H1 (cell line): Measurements from ENCODE around the gene ZMIZ1. TPM values are rescaled to one million over a fixed set of nuclear protein-coding genes. Genes with fewer than 3 reads are reported as not detected.

Experiments
- CBX5 ChIP-seq: fragments of 300-800, 300-1000 bp; sonication (generic); IDR thresholded peaks from 2 replicates; pipeline ENCODE4 v1.7.1; 2016; ENCODE audit warnings: antibody characterized with exemption, low read length, low read depth
- GABPA ChIP-seq: IDR thresholded peaks from 2 replicates; pipeline ENCODE4 v1.6.1; 2011; ENCODE audit warnings: mild to moderate bottlenecking, low read length, moderate library complexity, borderline replicate concordance; ENCODE audit not compliant: insufficient read depth
- GTF2F1 ChIP-seq: IDR thresholded peaks from 2 replicates; pipeline ENCODE4 v1.6.1; 2012; ENCODE audit warnings: low read depth, low read length, improper control_type of control experiment, borderline replicate concordance
- HDAC2 ChIP-seq, 2 experiments: fragments of 300-600 bp in 1 of 2; sonication (generic) in 1 of 2; IDR thresholded peaks; 2 replicates each; pipeline ENCODE4 v1.6.1; 2011 to 2012; ENCODE audit warnings: low read depth in 2 of 2, low read length in 2 of 2, mild to moderate bottlenecking in 2 of 2, moderate library complexity in 2 of 2, borderline replicate concordance in 1 of 2, inconsistent platforms in 1 of 2
- JUND ChIP-seq: IDR thresholded peaks from 2 replicates; pipeline ENCODE4 v1.6.1; 2011; ENCODE audit warnings: mild to moderate bottlenecking, improper control_type of control experiment, low read length
- KDM4A ChIP-seq: IDR thresholded peaks from one replicate; pipeline ENCODE4 v1.7.1; 2012; ENCODE audit warnings: low read depth, mild to moderate bottlenecking, moderate library complexity, low read length, inconsistent platforms; ENCODE audit not compliant: severe bottlenecking
- MAFK ChIP-seq: IDR thresholded peaks from 2 replicates; pipeline ENCODE4 v1.6.1; 2012; ENCODE audit warnings: low read depth, mild to moderate bottlenecking, improper control_type of control experiment, low read length
- NRF1 ChIP-seq: IDR thresholded peaks from 2 replicates; pipeline ENCODE4 v1.6.1; 2011; ENCODE audit warnings: mild to moderate bottlenecking, low read depth, low read length, improper control_type of control experiment
- PHF8 ChIP-seq: fragments of 200-600 bp; sonication (generic); conservative IDR thresholded peaks from 2 replicates; pipeline ENCODE4 v1.7.1; 2012; ENCODE audit warnings: low read depth, mild to moderate bottlenecking, inconsistent platforms, low read length, moderate library complexity
- POLR2AphosphoS5 ChIP-seq: IDR thresholded peaks from 2 replicates; pipeline ENCODE4 v1.6.1; 2011; ENCODE audit warnings: low read depth, low read length
- RAD21 ChIP-seq, 2 experiments: IDR thresholded peaks in 1 of 2; conservative IDR thresholded peaks in 1 of 2; 2 replicates each; pipeline ENCODE4 v1.6.1; 2011; ENCODE audit warnings: low read depth in 2 of 2, low read length in 2 of 2, improper control_type of control experiment in 1 of 2, inconsistent platforms in 1 of 2, mild to moderate bottlenecking in 1 of 2, moderate library complexity in 1 of 2
- RBBP5 ChIP-seq: IDR thresholded peaks from 2 replicates; pipeline ENCODE4 v1.7.1; 2012; ENCODE audit warnings: low read depth, mild to moderate bottlenecking, inconsistent platforms, low read length, moderate library complexity, borderline replicate concordance
- SP2 ChIP-seq: IDR thresholded peaks from 2 replicates; pipeline ENCODE4 v1.6.1; 2012; ENCODE audit warnings: mild to moderate bottlenecking, low read length, inconsistent platforms
- SRF ChIP-seq: IDR thresholded peaks from 2 replicates; pipeline ENCODE4 v1.6.1; 2011; ENCODE audit warnings: mild to moderate bottlenecking, low read depth, low read length, moderate library complexity
- TCF12 ChIP-seq: IDR thresholded peaks from 2 replicates; pipeline ENCODE4 v1.6.1; 2011; ENCODE audit warnings: low read depth, mild to moderate bottlenecking, low read length
- YY1 ChIP-seq: IDR thresholded peaks from 2 replicates; pipeline ENCODE4 v1.6.1; 2011; ENCODE audit warnings: low read depth, mild to moderate bottlenecking, low read length
- polyA plus RNA-seq, 7 experiments: library from polyadenylated mRNA; depleted of rRNA in 3 of 7; stranded (reverse) in 5 of 7; unstranded in 2 of 7; fragments of >200 nt in 5 of 7; fragments of 200-250 nt in 2 of 7; gene quantifications; 1 replicate in 5 of 7; 2 replicates in 1 of 7; 4 replicates in 1 of 7; pipeline versions ENCODE4 v1.2.1 to v1.2.3, GENCODE V29; 2011 to 2013; ENCODE audit warnings: missing spikeins in 2 of 7, mixed read lengths in 2 of 7
- total RNA-seq: library from RNA; stranded (reverse); fragmentation: NEBNext Ultra II Directional; extraction: Animal tissue kit (Norgen Biotek cat#: 25700); gene quantifications from 2 replicates; pipeline ENCODE4 v1.2.1, GENCODE V29; 2021
- TF ChIP-seq, protein P1 (sequence below), 3 experiments: IDR thresholded peaks; 1 replicate in 2 of 3; 2 replicates in 1 of 3; pipeline versions ENCODE4 v1.5.1 to v1.6.1; 2011; ENCODE audit warnings: low read length in 3 of 3, mild to moderate bottlenecking in 3 of 3, inconsistent platforms in 2 of 3, low read depth in 1 of 3, moderate library complexity in 1 of 3; ENCODE audit not compliant: insufficient read depth in 1 of 3; ENCODE audit errors: control extremely low read depth in 1 of 3
- TF ChIP-seq, protein P2 (sequence below): IDR thresholded peaks from 2 replicates; pipeline ENCODE4 v1.6.1; 2012; ENCODE audit warnings: low read length, inconsistent platforms

Gene ZMIZ1
- total and polyA plus RNA-seq, 2 of the 8 experiments (the other 6 are each of a cell fraction or from before 2014, with no cell fraction given), result 8.1 to 28.0 TPM

DNA sequence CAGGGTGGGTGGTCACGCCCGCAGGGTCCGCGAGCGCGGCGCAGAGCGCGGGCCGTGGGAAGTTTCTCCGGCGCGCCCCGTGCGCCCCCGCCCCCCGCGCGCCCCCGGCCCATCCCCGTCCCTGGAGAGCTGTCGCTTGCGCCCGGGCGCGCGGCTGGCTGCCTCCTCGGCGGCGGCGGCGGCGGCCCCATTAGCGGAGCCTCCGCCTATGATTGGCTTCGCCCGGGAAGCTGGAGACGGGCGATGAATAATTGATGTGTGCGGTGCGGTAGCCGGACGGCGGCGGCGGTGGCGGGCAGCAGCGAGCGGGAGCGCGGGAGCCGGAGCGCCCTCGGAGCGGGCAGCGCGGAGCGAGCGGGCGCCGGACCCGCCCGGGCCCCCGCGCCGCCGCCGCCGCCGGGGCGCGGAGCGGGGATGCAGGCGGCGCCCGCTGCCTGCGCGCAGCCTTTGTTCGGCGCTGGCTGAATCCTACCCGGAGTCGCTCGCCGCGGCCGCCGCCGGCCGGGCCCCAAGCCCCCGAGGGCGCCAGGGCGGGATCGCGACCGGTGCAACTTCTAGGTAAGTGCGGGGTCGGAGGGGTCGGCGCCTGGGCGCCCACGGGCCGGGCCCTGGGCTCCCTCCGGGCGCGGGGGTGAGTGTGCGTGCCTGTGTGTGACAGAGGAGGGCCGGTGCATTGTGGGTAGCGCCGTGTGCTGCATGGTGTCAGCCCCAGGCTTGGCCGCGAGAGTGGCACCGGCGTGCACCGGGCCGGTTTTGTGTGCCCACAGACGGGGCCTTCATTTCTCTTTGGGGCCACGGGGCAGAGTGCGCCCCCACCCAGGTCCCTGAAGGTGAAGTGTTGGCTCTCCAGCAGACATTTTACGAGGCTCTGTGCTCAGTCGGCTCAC lies 174.7 kb downstream of the ZMIZ1 start (continued):
- TF ChIP-seq, protein P1, sequence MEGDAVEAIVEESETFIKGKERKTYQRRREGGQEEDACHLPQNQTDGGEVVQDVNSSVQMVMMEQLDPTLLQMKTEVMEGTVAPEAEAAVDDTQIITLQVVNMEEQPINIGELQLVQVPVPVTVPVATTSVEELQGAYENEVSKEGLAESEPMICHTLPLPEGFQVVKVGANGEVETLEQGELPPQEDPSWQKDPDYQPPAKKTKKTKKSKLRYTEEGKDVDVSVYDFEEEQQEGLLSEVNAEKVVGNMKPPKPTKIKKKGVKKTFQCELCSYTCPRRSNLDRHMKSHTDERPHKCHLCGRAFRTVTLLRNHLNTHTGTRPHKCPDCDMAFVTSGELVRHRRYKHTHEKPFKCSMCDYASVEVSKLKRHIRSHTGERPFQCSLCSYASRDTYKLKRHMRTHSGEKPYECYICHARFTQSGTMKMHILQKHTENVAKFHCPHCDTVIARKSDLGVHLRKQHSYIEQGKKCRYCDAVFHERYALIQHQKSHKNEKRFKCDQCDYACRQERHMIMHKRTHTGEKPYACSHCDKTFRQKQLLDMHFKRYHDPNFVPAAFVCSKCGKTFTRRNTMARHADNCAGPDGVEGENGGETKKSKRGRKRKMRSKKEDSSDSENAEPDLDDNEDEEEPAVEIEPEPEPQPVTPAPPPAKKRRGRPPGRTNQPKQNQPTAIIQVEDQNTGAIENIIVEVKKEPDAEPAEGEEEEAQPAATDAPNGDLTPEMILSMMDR (IDR thresholded peaks at IDR 0.05; ENCODE audit: control extremely low read depth in 1 of 3, insufficient read depth in 1 of 3, low read depth in 1 of 3, low read length in 3 of 3), result no peak
- TF ChIP-seq RBBP5, result peak; percentile 25; the same call in 1 of the 2 replicates
- no peak for TF ChIP-seq YY1
- TF ChIP-seq MAFK, result no peak
- no peak for TF ChIP-seq RAD21 (IDR thresholded peaks at IDR 0.05 in 1 of 2, conservative IDR thresholded peaks at IDR 0.05 in 1 of 2; ENCODE audit: low read depth in 2 of 2, low read length in 2 of 2)
- 0 out of 2 replicates have a peak, but pooled peaks have one; percentile 20 for TF ChIP-seq GABPA
- no peak for TF ChIP-seq GTF2F1
- TF ChIP-seq SRF, result no peak
- no peak for TF ChIP-seq POLR2AphosphoS5
- peak; percentile 44 for TF ChIP-seq KDM4A
- no peak for TF ChIP-seq JUND
- TF ChIP-seq, protein P2, sequence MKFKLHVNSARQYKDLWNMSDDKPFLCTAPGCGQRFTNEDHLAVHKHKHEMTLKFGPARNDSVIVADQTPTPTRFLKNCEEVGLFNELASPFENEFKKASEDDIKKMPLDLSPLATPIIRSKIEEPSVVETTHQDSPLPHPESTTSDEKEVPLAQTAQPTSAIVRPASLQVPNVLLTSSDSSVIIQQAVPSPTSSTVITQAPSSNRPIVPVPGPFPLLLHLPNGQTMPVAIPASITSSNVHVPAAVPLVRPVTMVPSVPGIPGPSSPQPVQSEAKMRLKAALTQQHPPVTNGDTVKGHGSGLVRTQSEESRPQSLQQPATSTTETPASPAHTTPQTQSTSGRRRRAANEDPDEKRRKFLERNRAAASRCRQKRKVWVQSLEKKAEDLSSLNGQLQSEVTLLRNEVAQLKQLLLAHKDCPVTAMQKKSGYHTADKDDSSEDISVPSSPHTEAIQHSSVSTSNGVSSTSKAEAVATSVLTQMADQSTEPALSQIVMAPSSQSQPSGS, result no peak
- no peak for TF ChIP-seq SP2
- TF ChIP-seq PHF8, result no peak
- peak in 1 of 2 experiments; percentile 23; a peak in 1 of 4 replicates for TF ChIP-seq HDAC2 (IDR thresholded peaks at IDR 0.05; ENCODE audit: borderline replicate concordance in 1 of 2, low read depth in 2 of 2, low read length in 2 of 2)
- no peak for TF ChIP-seq CBX5
- no peak for TF ChIP-seq NRF1
- TF ChIP-seq TCF12, result no peak
